H9 (cell line): ENCODE measurements around the gene HOXC10. TPM values are rescaled to one million over a fixed set of nuclear protein-coding genes. Genes with fewer than 3 reads are reported as not detected.
A peak's percentile ranks its signal among the peaks of the same experiment; 100 is the strongest.

Experiments
- DNase-seq: peaks from one replicate; pipeline ENCODE4 v3.0.0-alpha.2; 2017
- H2AFZ ChIP-seq: one replicate; pipeline ENCODE4 v1.6.1; 2013; ENCODE audit warnings: mild to moderate bottlenecking, low read length, control low read depth, moderate library complexity
- H2AK5ac ChIP-seq: 2 replicates; pipeline ENCODE4 v1.6.1; 2013; ENCODE audit warnings: low read length, control low read depth, mixed read lengths; ENCODE audit not compliant: insufficient read length
- H2BK120ac ChIP-seq: one replicate; pipeline ENCODE4 v1.6.1; 2013; ENCODE audit warnings: low read depth, mild to moderate bottlenecking, low read length, control low read depth, inconsistent platforms; ENCODE audit not compliant: poor library complexity, severe bottlenecking
- H2BK12ac ChIP-seq: 2 replicates; pipeline ENCODE4 v1.6.1; 2013; ENCODE audit warnings: low read length, control low read depth, mixed read lengths, low read depth; ENCODE audit not compliant: insufficient read length
- H2BK15ac ChIP-seq: 2 replicates; pipeline ENCODE4 v1.6.1; 2013; ENCODE audit warnings: low read depth, low read length, control low read depth
- H2BK20ac ChIP-seq: one replicate; pipeline ENCODE4 v1.6.1; 2013; ENCODE audit warnings: low read depth, mild to moderate bottlenecking, low read length, control low read depth, inconsistent platforms; ENCODE audit not compliant: poor library complexity, severe bottlenecking
- H2BK5ac ChIP-seq: 2 replicates; pipeline ENCODE4 v1.6.1; 2013; ENCODE audit warnings: low read length, control low read depth, mixed read lengths; ENCODE audit not compliant: insufficient read length
- H3K14ac ChIP-seq: 2 replicates; pipeline ENCODE4 v1.6.1; 2013; ENCODE audit warnings: low read length, control low read depth; ENCODE audit not compliant: insufficient read depth
- H3K18ac ChIP-seq: 2 replicates; pipeline ENCODE4 v1.6.1; 2013; ENCODE audit warnings: low read depth, mild to moderate bottlenecking, mixed read lengths, low read length, control low read depth; ENCODE audit not compliant: insufficient read length
- H3K23ac ChIP-seq: 2 replicates; pipeline ENCODE4 v1.6.1; 2013; ENCODE audit warnings: low read length, control low read depth, mixed read lengths, low read depth; ENCODE audit not compliant: insufficient read length
- H3K23me2 ChIP-seq: 2 replicates; pipeline ENCODE4 v1.6.1; 2013; ENCODE audit warnings: low read depth, mild to moderate bottlenecking, mixed read lengths, low read length, control low read depth; ENCODE audit not compliant: insufficient read length, poor library complexity, severe bottlenecking
- H3K27ac ChIP-seq: 2 replicates; pipeline ENCODE4 v1.5.1; 2013; ENCODE audit warnings: low read length, control low read depth, mixed read lengths, low read depth; ENCODE audit not compliant: insufficient read length
- H3K27me3 ChIP-seq: 2 replicates; pipeline ENCODE4 v1.6.1; 2013; ENCODE audit warnings: low read length, control low read depth, inconsistent platforms; ENCODE audit not compliant: insufficient read depth
- H3K4ac ChIP-seq: 2 replicates; pipeline ENCODE4 v1.6.1; 2013; ENCODE audit warnings: low read depth, mild to moderate bottlenecking, control low read depth, inconsistent platforms, low read length, moderate library complexity
- H3K4me1 ChIP-seq: 2 replicates; pipeline ENCODE4 v1.6.1; 2013; ENCODE audit warnings: low read length, control low read depth, inconsistent platforms; ENCODE audit not compliant: insufficient read depth
- H3K4me2 ChIP-seq: 2 replicates; pipeline ENCODE4 v1.6.1; 2013; ENCODE audit warnings: low read length, control low read depth, mixed read lengths; ENCODE audit not compliant: insufficient read length, insufficient read depth
- H3K56ac ChIP-seq: 2 replicates; pipeline ENCODE4 v1.6.1; 2013; ENCODE audit warnings: low read depth, mild to moderate bottlenecking, mixed read lengths, low read length, control low read depth; ENCODE audit not compliant: insufficient read length
- H3K79me1 ChIP-seq: 2 replicates; pipeline ENCODE4 v1.6.1; 2013; ENCODE audit warnings: low read depth, mild to moderate bottlenecking, moderate library complexity, low read length, control low read depth, inconsistent platforms; ENCODE audit not compliant: insufficient read depth, poor library complexity, severe bottlenecking
- H3K79me2 ChIP-seq: 2 replicates; pipeline ENCODE4 v1.6.1; 2013; ENCODE audit warnings: low read length, control low read depth, inconsistent platforms; ENCODE audit not compliant: insufficient read depth
- H3K9ac ChIP-seq: 2 replicates; pipeline ENCODE4 v1.6.1; 2013; ENCODE audit warnings: low read length, control low read depth, mixed read lengths; ENCODE audit not compliant: insufficient read length; ENCODE audit errors: extremely low read depth
- H3K9me3 ChIP-seq: one replicate; pipeline ENCODE4 v1.6.1; 2013; ENCODE audit warnings: low read depth, low read length, inconsistent platforms; ENCODE audit not compliant: control insufficient read depth
- H3T11ph ChIP-seq: one replicate; pipeline ENCODE4 v1.6.1; 2013; ENCODE audit warnings: mild to moderate bottlenecking, low read length, control low read depth, inconsistent platforms
- H4K20me1 ChIP-seq: one replicate; pipeline ENCODE4 v1.6.1; 2013; ENCODE audit not compliant: control insufficient read depth, insufficient read length, insufficient read depth
- H4K5ac ChIP-seq: 2 replicates; pipeline ENCODE4 v1.6.1; 2013; ENCODE audit warnings: low read depth, mild to moderate bottlenecking, mixed read lengths, low read length, control low read depth; ENCODE audit not compliant: insufficient read length
- H4K8ac ChIP-seq: replicated peaks from 2 replicates; pipeline ENCODE4 v1.6.1; 2013; ENCODE audit warnings: low read length, control low read depth, mixed read lengths, low read depth; ENCODE audit not compliant: insufficient read length
- H4K91ac ChIP-seq: 2 replicates; pipeline ENCODE4 v1.6.1; 2013; ENCODE audit warnings: low read depth, mild to moderate bottlenecking, moderate library complexity, mixed read lengths, low read length, control low read depth; ENCODE audit not compliant: insufficient read length
- H3K27ac Mint-ChIP-seq, 3 experiments: 2 replicates in 2 of 3; 3 replicates in 1 of 3; pipeline ENCODE4 v1.8.0; 2020 to 2021; ENCODE audit warnings: mixed read lengths in 3 of 3, mild to moderate bottlenecking in 1 of 3, moderate library complexity in 1 of 3
- H3K27me3 Mint-ChIP-seq: 2 replicates; pipeline ENCODE4 v1.8.0; 2021; ENCODE audit warnings: low read depth, mild to moderate bottlenecking, moderate library complexity, mixed read lengths
- H3K36me3 Mint-ChIP-seq, 3 experiments: 2 replicates in 2 of 3; 3 replicates in 1 of 3; pipeline ENCODE4 v1.8.0; 2020 to 2021; ENCODE audit warnings: low read depth in 3 of 3, mixed read lengths in 3 of 3; ENCODE audit not compliant: insufficient read depth in 1 of 3
- H3K4me1 Mint-ChIP-seq, 2 experiments: 2 replicates each; pipeline ENCODE4 v1.8.0; 2020; ENCODE audit warnings: mixed read lengths in 2 of 2
- H3K4me3 Mint-ChIP-seq, 2 experiments: 2 replicates in 1 of 2; 3 replicates in 1 of 2; pipeline ENCODE4 v1.8.0; 2020 to 2021; ENCODE audit warnings: mild to moderate bottlenecking in 2 of 2, mixed read lengths in 2 of 2, moderate library complexity in 1 of 2
- H3K9me3 Mint-ChIP-seq, 2 experiments: 2 replicates in 1 of 2; 3 replicates in 1 of 2; pipeline ENCODE4 v1.8.0; 2020; ENCODE audit warnings: mild to moderate bottlenecking in 2 of 2, mixed read lengths in 2 of 2, moderate library complexity in 1 of 2
- CTCF ChIP-seq: fragments of 200-600 bp; sonication (generic); conservative IDR thresholded peaks from 3 replicates; pipeline ENCODE4 v1.8.0; 2021; ENCODE audit warnings: antibody characterized with exemption, mild to moderate bottlenecking
- WGBS: extraction: QIAGEN DNeasy Blood & Tissue Kit; methylation state at CpG from one replicate; pipeline ENCODE4 v1.1.7; 2013; ENCODE audit warnings: missing lambda C conversion rate, low lambda C conversion rate, mixed read lengths; ENCODE audit not compliant: insufficient read length; ENCODE audit errors: extremely low coverage; 5-methylcytosine and 5-hydroxymethylcytosine counted together
- total RNA-seq: library from RNA; stranded (reverse); gene quantifications from 2 replicates; pipeline ENCODE4 v1.2.1, GENCODE V29; 2021

HOXC10 gene
- total RNA-seq, 1 experiment from 2014 or later: not detected

- Mint-ChIP-seq H3K27ac (no peak overlapping the region), H3K27me3 (peaks cover 99% of the 10 kb centered on the region), H3K4me1 (peaks cover 6 to 20% of the 10 kb centered on the region in 2 experiments; a peak in 3 of 4 replicates), H3K36me3 (no peaks in the 10 kb centered on the region; a peak in 2 of 7 replicates), H3K4me3 (no peak overlapping the region), H3K9me3 (peaks cover 0 to 9% of the 10 kb centered on the region in 2 experiments; a peak in 3 of 5 replicates)
- Histone ChIP-seq H3K14ac (no peak overlapping the region), H2AFZ (no peak overlapping the region), H3K27me3 (peaks cover 99% of the 10 kb centered on the region), H2BK15ac (no peak overlapping the region), H2AK5ac (no peak overlapping the region), H3K9me3 (no peaks in the 10 kb centered on the region), H3T11ph (no peak overlapping the region), H2BK12ac (no peak overlapping the region), H3K18ac (no peak overlapping the region), H4K20me1 (no peaks in the 10 kb centered on the region), H3K23ac (no peak overlapping the region), H3K56ac (no peak overlapping the region), H3K4me1 (no peaks in the 10 kb centered on the region), H3K27ac (no peak overlapping the region), H3K4me2 (no peak overlapping the region), H4K8ac (no peak overlapping the region), H3K23me2 (no peaks in the 10 kb centered on the region), H3K4ac (no peak overlapping the region), H3K79me2 (no peaks in the 10 kb centered on the region), H4K5ac (no peak overlapping the region), H2BK120ac (no peak overlapping the region), H3K79me1 (no peaks in the 10 kb centered on the region), H2BK5ac (no peak overlapping the region), H4K91ac (no peak overlapping the region), H3K9ac (no peak overlapping the region), H2BK20ac (no peak overlapping the region)
- no peak for TF ChIP-seq CTCF
- DNase-seq: peak; percentile 88
- no CpG with 5 or more reads among the region's 38 CpGs for WGBS
These were observed 31.8 kb upstream of the HOXC10 start for GRCh38 chr12:53952871-53953734.
